Liver (tissue), 9 donors: ENCODE measurements around the gene TTLL5. TPM values are rescaled to one million over a fixed set of nuclear protein-coding genes. Genes with fewer than 3 reads are reported as not detected.

ENCODE experiments used
- DNase-seq: peaks from one replicate; pipeline ENCODE4 v3.0.0-alpha.2; 2017; ENCODE audit warnings: low spot score
- H3K27ac ChIP-seq, 2 donors: one replicate each; pipeline ENCODE4 v1.7.0; 2013; ENCODE audit warnings: inconsistent platforms in 2 of 2, low read length in 2 of 2, control low read depth in 1 of 2, low read depth in 1 of 2, mild to moderate bottlenecking in 1 of 2
- H3K27me3 ChIP-seq, 4 donors: one replicate each; pipeline versions ENCODE4 v1.6.1 to v1.7.0; 2013; ENCODE audit warnings: low read length in 3 of 4, inconsistent platforms in 1 of 4, mild to moderate bottlenecking in 1 of 4, moderate library complexity in 1 of 4; ENCODE audit not compliant: control insufficient read depth in 4 of 4, insufficient read depth in 4 of 4
- H3K36me3 ChIP-seq, 4 donors: one replicate each; pipeline versions ENCODE4 v1.6.1 to v1.7.0; 2013; ENCODE audit warnings: low read length in 3 of 4, mild to moderate bottlenecking in 3 of 4, low read depth in 1 of 4, moderate library complexity in 1 of 4; ENCODE audit not compliant: control insufficient read depth in 4 of 4, insufficient read depth in 3 of 4
- H3K4me1 ChIP-seq, 4 donors: one replicate each; pipeline versions ENCODE4 v1.6.1 to v1.7.0; 2013; ENCODE audit warnings: low read length in 3 of 4, mild to moderate bottlenecking in 3 of 4, moderate library complexity in 1 of 4; ENCODE audit not compliant: control insufficient read depth in 4 of 4, insufficient read depth in 4 of 4
- H3K4me3 ChIP-seq, 3 donors: one replicate each; pipeline versions ENCODE4 v1.6.1 to v1.7.0; 2013; ENCODE audit warnings: low read length in 3 of 3, control low read depth in 1 of 3, low read depth in 1 of 3, mild to moderate bottlenecking in 1 of 3
- H3K9ac ChIP-seq, 2 donors: one replicate each; pipeline ENCODE4 v1.7.0; 2013; ENCODE audit warnings: low read length in 2 of 2, mild to moderate bottlenecking in 2 of 2, moderate library complexity in 2 of 2, control low read depth in 1 of 2, low read depth in 1 of 2
- H3K9me3 ChIP-seq, 4 donors: one replicate each; pipeline versions ENCODE4 v1.6.1 to v1.7.0; 2013; ENCODE audit warnings: low read length in 3 of 4; ENCODE audit not compliant: control insufficient read depth in 4 of 4
- ATF3 ChIP-seq: IDR thresholded peaks from 2 replicates; pipeline ENCODE4 v1.6.1; 2016; ENCODE audit warnings: antibody characterized with exemption
- CTCF ChIP-seq: fragments of 150-350 bp; IDR thresholded peaks from 2 replicates; pipeline ENCODE4 v1.5.1; 2017; ENCODE audit warnings: improper control_type of control experiment, low read depth, low read length; ENCODE audit not compliant: missing input control
- EGR1 ChIP-seq, 2 donors: IDR thresholded peaks; 2 replicates each; pipeline ENCODE4 v1.6.1; 2016 to 2018; ENCODE audit warnings: antibody characterized with exemption in 2 of 2, low read depth in 2 of 2
- FOXA1 ChIP-seq: IDR thresholded peaks from 2 replicates; pipeline ENCODE4 v1.6.1; 2016; ENCODE audit warnings: antibody characterized with exemption
- FOXA2 ChIP-seq: IDR thresholded peaks from 2 replicates; pipeline ENCODE4 v1.6.1; 2016; ENCODE audit warnings: antibody characterized with exemption
- HNF4A ChIP-seq, 2 donors: conservative IDR thresholded peaks; 2 replicates each; pipeline ENCODE4 v1.6.1; 2016; ENCODE audit warnings: antibody characterized with exemption in 2 of 2, mild to moderate bottlenecking in 2 of 2
- HNF4G ChIP-seq: IDR thresholded peaks from 2 replicates; pipeline ENCODE4 v1.6.1; 2016; ENCODE audit warnings: antibody characterized with exemption
- JUND ChIP-seq, 2 donors: IDR thresholded peaks; 2 replicates each; pipeline ENCODE4 v1.6.1; 2016; ENCODE audit warnings: antibody characterized with exemption in 2 of 2
- MAX ChIP-seq: IDR thresholded peaks from 2 replicates; pipeline ENCODE4 v1.6.1; 2016; ENCODE audit warnings: antibody characterized with exemption
- NR2F2 ChIP-seq: IDR thresholded peaks from 2 replicates; pipeline ENCODE4 v1.6.1; 2016; ENCODE audit warnings: antibody characterized with exemption
- REST ChIP-seq: IDR thresholded peaks from 2 replicates; pipeline ENCODE4 v1.6.1; 2016; ENCODE audit warnings: antibody characterized with exemption, mild to moderate bottlenecking
- RXRA ChIP-seq, 2 donors: IDR thresholded peaks; 2 replicates each; pipeline ENCODE4 v1.6.1; 2017 to 2018; ENCODE audit warnings: antibody characterized with exemption in 2 of 2, mild to moderate bottlenecking in 1 of 2
- SP1 ChIP-seq: IDR thresholded peaks from 2 replicates; pipeline ENCODE4 v1.6.1; 2018; ENCODE audit warnings: antibody characterized with exemption, mild to moderate bottlenecking
- TAF1 ChIP-seq: conservative IDR thresholded peaks from 2 replicates; pipeline ENCODE4 v1.6.1; 2016; ENCODE audit warnings: antibody characterized with exemption, mild to moderate bottlenecking
- YY1 ChIP-seq: IDR thresholded peaks from 2 replicates; pipeline ENCODE4 v1.6.1; 2016; ENCODE audit warnings: antibody characterized with exemption, mild to moderate bottlenecking
- ZBTB33 ChIP-seq: IDR thresholded peaks from 2 replicates; pipeline ENCODE4 v1.6.1; 2016; ENCODE audit warnings: antibody characterized with exemption
- whole genome bisulfite sequencing: extraction: QIAGEN DNeasy Blood & Tissue Kit; methylation state at CpG from one replicate; pipeline ENCODE4 v1.1.7; 2013; 5-methylcytosine and 5-hydroxymethylcytosine counted together
- polyA plus RNA-seq, 2 donors: library from polyadenylated mRNA; stranded (reverse) in 1 of 2; unstranded in 1 of 2; fragments of 200-250 nt in 1 of 2; fragments of >200 nt in 1 of 2; fragmentation: Nextera tagmentation in 1 of 2; extraction: Ambion mirVana in 1 of 2; gene quantifications; one replicate each; pipeline versions ENCODE4 v1.2.1 to v1.2.3, GENCODE V29; 2013 to 2015
- total RNA-seq, 2 donors: library from RNA; depleted of rRNA; stranded (reverse); fragments of >200 nt; gene quantifications; one replicate each; pipeline ENCODE4 v1.2.3, GENCODE V29; 2014
- donor health status: healthy.
- donor health status: healthy.
- donor health status: healthy.
- donor health status: healthy.
- donor health status: healthy.

The TTLL5 gene
- total and polyA plus RNA-seq, 4 donors, result 4.3 to 14.2 (median 9.8) TPM

GRCh38 chr14:75764020-75764419, 103.0 kb downstream of the TTLL5 start:
- TF ChIP-seq NR2F2, result no peak
- no peak for TF ChIP-seq MAX
- TF ChIP-seq HNF4A (conservative IDR thresholded peaks at IDR 0.05), result no peak
- TF ChIP-seq SP1, result no peak
- no peak for TF ChIP-seq HNF4G
- no peak for TF ChIP-seq ATF3
- no peak for TF ChIP-seq YY1
- no peak for TF ChIP-seq EGR1 (IDR thresholded peaks at IDR 0.05; ENCODE audit: low read depth in 2 of 2)
- no peak for TF ChIP-seq TAF1
- TF ChIP-seq RXRA (IDR thresholded peaks at IDR 0.05), result no peak
- TF ChIP-seq REST, result no peak
- TF ChIP-seq CTCF, result no peak
- no peak for TF ChIP-seq ZBTB33
- H3K9me3 ChIP-seq, result no peaks in the 10 kb centered on the region
- no peak overlapping the region for H3K9ac ChIP-seq
- H3K27me3 ChIP-seq, result no peaks in the 10 kb centered on the region
- no peaks in the 10 kb centered on the region for H3K4me1 ChIP-seq
- no peak for DNase-seq
- 96% methylated on average over 4 of the region's 4 CpGs for WGBS
- no peak overlapping the region for H3K27ac ChIP-seq
- H3K36me3 ChIP-seq, result peaks cover 0 to 12% (median 3%) of the 10 kb centered on the region in 4 donors
- no peak overlapping the region for H3K4me3 ChIP-seq

GRCh38 chr14:75769047-75769685, 108.1 kb downstream of the TTLL5 start:
- DNase-seq, result no peak
- H3K4me3 ChIP-seq, result no peak overlapping the region
- H3K27me3 ChIP-seq, result no peaks in the 10 kb centered on the region
- no peaks in the 10 kb centered on the region for H3K9me3 ChIP-seq
- WGBS, result 88% methylated on average over 9 of the region's 9 CpGs
- no peaks in the 10 kb centered on the region for H3K4me1 ChIP-seq
- no peak overlapping the region for H3K27ac ChIP-seq
- H3K36me3 ChIP-seq, result peaks cover 0 to 9% (median 4%) of the 10 kb centered on the region in 4 donors
- TF ChIP-seq REST (no peak), CTCF (no peak), MAX (no peak), TAF1 (no peak), JUND (IDR thresholded peaks at IDR 0.05) (no peak), ATF3 (no peak), FOXA2 (no peak), FOXA1 (no peak)
- H3K9ac ChIP-seq, result no peak overlapping the region
